Measurements from ENCODE around the gene HMBS.

The HMBS gene

GRCh38 chr11:119117004-119117706 is 32.5 kb downstream of the HMBS start:
- H3K4me3 ChIP-seq (ENCODE audit: low read depth, low read length): no peak overlapping the region
- H3K27ac ChIP-seq (ENCODE audit: extremely low read depth, low read depth, low read length): no peak overlapping the region
- H3K4me1 ChIP-seq (ENCODE audit: control insufficient read depth, insufficient read depth, low read length): no peaks in the 10 kb centered on the region; the same call in 1 of the 2 replicates
- no peaks in the 10 kb centered on the region for H3K9me3 ChIP-seq (ENCODE audit: control insufficient read depth, insufficient read depth, low read depth, low read length)
- CTCF ChIA-PET: no interaction called here
- TF ChIP-seq ZNF621 (tag by site-specific recombination; IDR thresholded peaks at IDR 0.05): no peak
- TF ChIP-seq ZNF24 (tag by site-specific recombination; IDR thresholded peaks at IDR 0.05): no peak
- no peak for TF ChIP-seq ZNF202 (tag by site-specific recombination; IDR thresholded peaks at IDR 0.05; ENCODE audit: borderline replicate concordance)
- TF ChIP-seq ZNF449 (tag by site-specific recombination; IDR thresholded peaks at IDR 0.05): no peak
- TF ChIP-seq ZNF335 (tag by site-specific recombination; conservative IDR thresholded peaks at IDR 0.05): no peak
- no peak for TF ChIP-seq PBX3 (CRISPR knock-in tag; IDR thresholded peaks at IDR 0.05)
- no peak for TF ChIP-seq ZNF391 (tag by site-specific recombination; IDR thresholded peaks at IDR 0.05; ENCODE audit: borderline replicate concordance, low read depth)
- TF ChIP-seq ZNF560 (tag by site-specific recombination; IDR thresholded peaks at IDR 0.05; ENCODE audit: borderline replicate concordance): no peak
- no peak for TF ChIP-seq ZNF747 (tag by site-specific recombination; IDR thresholded peaks at IDR 0.05)
- no peak for TF ChIP-seq REPIN1 (tag by site-specific recombination; IDR thresholded peaks at IDR 0.05; ENCODE audit: low read depth)
- POLR2A ChIA-PET: interaction anchor here (0.6 kb wide), 1 partner anchor 28 kb away, joined by 4 read pairs; no protein-coding TSS in a partner anchor
- H3K36me3 ChIP-seq (ENCODE audit: control insufficient read depth in 2 of 2, insufficient read depth in 1 of 2, low read length in 2 of 2): peaks cover 0 to 50% of the 10 kb centered on the region in 2 experiments; a peak in 1 of 3 replicates

- Histone ChIP-seq H3K9me3 (ENCODE audit: control insufficient read depth, insufficient read depth, low read depth, low read length) (no peaks in the 10 kb centered on the region), H3K36me3 (ENCODE audit: control insufficient read depth in 2 of 2, insufficient read depth in 1 of 2, low read length in 2 of 2) (peaks cover 0 to 40% of the 10 kb centered on the region in 2 experiments; a peak in 1 of 3 replicates), H3K4me1 (ENCODE audit: control insufficient read depth, insufficient read depth, low read length) (peaks cover 4% of the 10 kb centered on the region; the same call in 1 of the 2 replicates), H3K4me3 (ENCODE audit: low read depth, low read length) (no peak overlapping the region), H3K27ac (ENCODE audit: extremely low read depth, low read depth, low read length) (no peak overlapping the region)
- no peak for TF ChIP-seq ZNF202 (tag by site-specific recombination; IDR thresholded peaks at IDR 0.05; ENCODE audit: borderline replicate concordance)
- no peak for TF ChIP-seq ZNF785 (tag by site-specific recombination; IDR thresholded peaks at IDR 0.05)
- no peak for TF ChIP-seq YY1 (tag by site-specific recombination; IDR thresholded peaks at IDR 0.05)
- no peak for TF ChIP-seq PRDM2 (tag by site-specific recombination; IDR thresholded peaks at IDR 0.05; ENCODE audit: borderline replicate concordance)
- TF ChIP-seq ZNF19 (tag by site-specific recombination; IDR thresholded peaks at IDR 0.05; ENCODE audit: low read depth): no peak
- peak; percentile 95 for TF ChIP-seq ZNF146 (tag by site-specific recombination; IDR thresholded peaks at IDR 0.05)
- TF ChIP-seq ZNF214 (tag by site-specific recombination; IDR thresholded peaks at IDR 0.05; ENCODE audit: borderline replicate concordance): no peak
- no peak for TF ChIP-seq ZNF114 (tag by site-specific recombination; IDR thresholded peaks at IDR 0.05)
- CTCF ChIA-PET: interaction anchor here (1.0 kb wide), 1 partner anchor 78 kb away, joined by 3 read pairs; no protein-coding TSS in a partner anchor
- POLR2A ChIA-PET: interaction anchor here (1.0 kb wide), 1 partner anchor 23 kb away, joined by 4 read pairs; a partner anchor contains a TSS
Measured at GRCh38 chr11:119118227-119118626, 33.5 kb downstream of the HMBS start.

Data from HEK293 (cell line).